ENCODE measurements around the gene GATM. TPM values are rescaled to one million over a fixed set of nuclear protein-coding genes. Genes with fewer than 3 reads are reported as not detected.

GATM gene
- total RNA-seq, 1 experiment from 2014 or later = 10.7 TPM

DNA sequence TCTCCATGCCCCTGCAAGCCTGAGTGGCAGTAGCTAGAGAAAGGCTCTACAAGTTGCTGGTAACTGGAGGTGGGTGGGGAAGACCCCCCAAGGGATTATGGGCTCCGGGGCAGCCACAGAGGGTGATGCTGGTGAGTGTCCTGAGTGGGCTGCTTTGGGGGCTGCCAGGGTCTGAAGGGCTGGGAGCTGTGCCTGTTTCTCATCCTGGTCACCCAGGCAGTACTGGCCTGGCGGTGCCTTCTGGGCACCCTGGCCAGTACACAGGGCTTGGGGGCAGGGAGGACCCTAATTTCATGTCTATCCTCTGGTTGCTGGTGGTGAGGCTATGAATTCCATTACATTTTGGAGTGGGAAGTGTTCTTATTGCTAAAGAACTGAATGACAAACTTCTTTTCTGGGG, 46.1 kb upstream of the GATM start:
- no peak overlapping the region for H2AFZ ChIP-seq (ENCODE audit: low read length)
- no peak overlapping the region for H3K27ac Mint-ChIP-seq
- H3K27ac ChIP-seq (ENCODE audit: insufficient read length, low read depth, low read length) = no peak overlapping the region
- no peak overlapping the region for H2BK120ac ChIP-seq (ENCODE audit: low read depth, low read length, poor library complexity, severe bottlenecking)
- no peaks in the 10 kb centered on the region for H3K9me3 ChIP-seq (ENCODE audit: control insufficient read depth, low read depth, low read length)
- H4K5ac ChIP-seq (ENCODE audit: insufficient read length, low read depth, low read length) = no peak overlapping the region
- no peaks in the 10 kb centered on the region for H3K79me2 ChIP-seq (ENCODE audit: insufficient read depth, low read length)
- no peak overlapping the region for H2BK12ac ChIP-seq (ENCODE audit: insufficient read length, low read depth, low read length)
- no peaks in the 10 kb centered on the region for H3K9me3 Mint-ChIP-seq
- H4K8ac ChIP-seq (replicated peaks; ENCODE audit: insufficient read length, low read depth, low read length) = no peak overlapping the region
- no peak overlapping the region for H3K4ac ChIP-seq (ENCODE audit: low read depth, low read length)
- no CpG with 5 or more reads among the region's 2 CpGs for WGBS (ENCODE audit: extremely low coverage, insufficient read length, low lambda C conversion rate)
- DNase-seq = no peak
- no peak overlapping the region for H2AK5ac ChIP-seq (ENCODE audit: insufficient read length, low read length)
- H3K18ac ChIP-seq (ENCODE audit: insufficient read length, low read depth, low read length) = no peak overlapping the region
- no peaks in the 10 kb centered on the region for H3K4me1 Mint-ChIP-seq
- H3K9ac ChIP-seq (ENCODE audit: extremely low read depth, insufficient read length, low read length) = no peak overlapping the region
- H2BK20ac ChIP-seq (ENCODE audit: low read depth, low read length, poor library complexity, severe bottlenecking) = no peak overlapping the region
- H3K23ac ChIP-seq (ENCODE audit: insufficient read length, low read depth, low read length) = no peak overlapping the region
- H3K23me2 ChIP-seq (ENCODE audit: insufficient read length, low read depth, low read length, poor library complexity, severe bottlenecking) = no peaks in the 10 kb centered on the region
- TF ChIP-seq, protein P1, sequence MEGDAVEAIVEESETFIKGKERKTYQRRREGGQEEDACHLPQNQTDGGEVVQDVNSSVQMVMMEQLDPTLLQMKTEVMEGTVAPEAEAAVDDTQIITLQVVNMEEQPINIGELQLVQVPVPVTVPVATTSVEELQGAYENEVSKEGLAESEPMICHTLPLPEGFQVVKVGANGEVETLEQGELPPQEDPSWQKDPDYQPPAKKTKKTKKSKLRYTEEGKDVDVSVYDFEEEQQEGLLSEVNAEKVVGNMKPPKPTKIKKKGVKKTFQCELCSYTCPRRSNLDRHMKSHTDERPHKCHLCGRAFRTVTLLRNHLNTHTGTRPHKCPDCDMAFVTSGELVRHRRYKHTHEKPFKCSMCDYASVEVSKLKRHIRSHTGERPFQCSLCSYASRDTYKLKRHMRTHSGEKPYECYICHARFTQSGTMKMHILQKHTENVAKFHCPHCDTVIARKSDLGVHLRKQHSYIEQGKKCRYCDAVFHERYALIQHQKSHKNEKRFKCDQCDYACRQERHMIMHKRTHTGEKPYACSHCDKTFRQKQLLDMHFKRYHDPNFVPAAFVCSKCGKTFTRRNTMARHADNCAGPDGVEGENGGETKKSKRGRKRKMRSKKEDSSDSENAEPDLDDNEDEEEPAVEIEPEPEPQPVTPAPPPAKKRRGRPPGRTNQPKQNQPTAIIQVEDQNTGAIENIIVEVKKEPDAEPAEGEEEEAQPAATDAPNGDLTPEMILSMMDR (conservative IDR thresholded peaks at IDR 0.05) = no peak
- no peaks in the 10 kb centered on the region for H3K27me3 ChIP-seq (ENCODE audit: insufficient read depth, low read length)
- H3T11ph ChIP-seq (ENCODE audit: low read length) = no peak overlapping the region
- H2BK5ac ChIP-seq (ENCODE audit: insufficient read length, low read length) = no peak overlapping the region
- no peaks in the 10 kb centered on the region for H4K20me1 ChIP-seq (ENCODE audit: control insufficient read depth, insufficient read depth, insufficient read length)
- H3K4me3 Mint-ChIP-seq = no peak overlapping the region
- no peaks in the 10 kb centered on the region for H3K79me1 ChIP-seq (ENCODE audit: insufficient read depth, low read depth, low read length, poor library complexity, severe bottlenecking)
- H4K91ac ChIP-seq (ENCODE audit: insufficient read length, low read depth, low read length) = no peak overlapping the region
- no peak overlapping the region for H2BK15ac ChIP-seq (ENCODE audit: low read depth, low read length)
- peaks cover 12 to 27% (median 18%) of the 10 kb centered on the region in 3 experiments; a peak in 6 of 7 replicates for H3K36me3 Mint-ChIP-seq (ENCODE audit: insufficient read depth in 1 of 3, low read depth in 3 of 3)
- peaks cover 13% of the 10 kb centered on the region for H3K27me3 Mint-ChIP-seq (ENCODE audit: low read depth)
- H3K56ac ChIP-seq (ENCODE audit: insufficient read length, low read depth, low read length) = no peak overlapping the region
- no peak overlapping the region for H3K4me2 ChIP-seq (ENCODE audit: insufficient read depth, insufficient read length, low read length)
- no peaks in the 10 kb centered on the region for H3K4me1 ChIP-seq (ENCODE audit: insufficient read depth, low read length)
- H3K14ac ChIP-seq (ENCODE audit: insufficient read depth, low read length) = no peak overlapping the region

All from H9 (cell line).